A673 (cell line): Measurements from ENCODE around the gene MRPL28.

Source experiments
- CTCF ChIP-seq: fragments of 300-800, 200-600 bp; sonication (generic); conservative IDR thresholded peaks from 2 replicates; pipeline ENCODE4 v1.5.1; 2017; ENCODE audit warnings: low read depth, mild to moderate bottlenecking, antibody characterized with exemption, low read length, moderate library complexity, mixed read lengths
- EZH2 ChIP-seq: fragments of 200-600 bp; sonication (generic); IDR thresholded peaks from 2 replicates; pipeline ENCODE4 v1.6.1; 2017; ENCODE audit warnings: borderline replicate concordance, low read depth, mild to moderate bottlenecking, mixed read lengths, antibody characterized with exemption, low read length; ENCODE audit not compliant: poor library complexity, severe bottlenecking

DNA sequence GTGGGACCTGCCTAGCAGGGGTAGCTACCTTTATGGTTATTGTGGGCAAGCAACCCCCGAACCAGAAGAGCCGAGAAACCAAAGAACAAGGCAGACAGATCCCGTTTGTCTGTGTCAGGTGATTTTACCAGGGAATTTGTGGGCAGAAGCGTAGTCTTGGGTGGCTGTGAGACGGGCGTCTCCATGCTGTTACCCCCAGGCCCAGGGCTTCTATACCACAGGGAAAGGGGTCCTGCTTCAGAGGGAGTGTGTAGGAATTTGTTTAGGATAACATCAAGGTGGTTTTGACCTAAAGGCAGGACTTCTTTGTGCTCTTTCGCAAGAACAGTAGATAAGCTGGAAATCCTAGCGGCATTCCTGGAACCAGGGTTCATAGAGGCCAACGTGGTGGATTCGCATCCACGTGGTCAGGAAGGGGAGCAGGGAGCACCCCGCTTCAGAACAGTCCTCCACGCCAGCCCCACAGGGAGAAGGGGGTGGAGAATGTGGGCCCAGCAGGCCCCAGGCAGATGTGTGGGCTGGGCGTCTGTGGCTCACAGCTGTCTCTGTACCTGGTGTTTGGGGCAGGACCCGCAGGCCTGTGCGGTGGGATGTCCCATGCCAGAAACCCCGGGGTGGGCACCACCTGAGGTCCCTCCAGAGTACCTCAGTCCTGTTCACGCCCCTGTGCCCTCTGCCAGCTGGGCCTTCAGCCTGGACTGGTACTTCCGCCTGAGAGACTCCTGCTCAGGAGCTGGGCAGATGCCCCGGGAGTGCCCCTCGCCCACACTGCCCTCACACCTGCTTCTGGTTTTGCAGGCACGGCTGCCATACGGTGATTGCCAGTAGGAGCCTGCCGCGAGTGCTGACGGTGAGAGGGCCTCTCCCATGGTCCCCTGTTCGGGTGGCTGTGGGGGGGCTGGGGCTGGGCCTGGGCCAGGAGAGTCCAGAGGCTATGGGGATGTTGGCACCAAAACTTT lies 35.5 kb upstream of the MRPL28 start:
- TF ChIP-seq EZH2: no peak
- TF ChIP-seq CTCF: no peak
